HK-2 (cell line): ENCODE measurements around the gene UBQLN4.
"Not testable (repeated sequence)": the region's sequence is repeated elsewhere in the genome, so short reads cannot be mapped to it uniquely, and the experiment has no call there.

ENCODE experiments used
- DNase-seq: peaks from one replicate; pipeline ENCODE4 v3.0.0-alpha.2; 2018; ENCODE audit not compliant: unreplicated experiment

The UBQLN4 gene

DNA sequence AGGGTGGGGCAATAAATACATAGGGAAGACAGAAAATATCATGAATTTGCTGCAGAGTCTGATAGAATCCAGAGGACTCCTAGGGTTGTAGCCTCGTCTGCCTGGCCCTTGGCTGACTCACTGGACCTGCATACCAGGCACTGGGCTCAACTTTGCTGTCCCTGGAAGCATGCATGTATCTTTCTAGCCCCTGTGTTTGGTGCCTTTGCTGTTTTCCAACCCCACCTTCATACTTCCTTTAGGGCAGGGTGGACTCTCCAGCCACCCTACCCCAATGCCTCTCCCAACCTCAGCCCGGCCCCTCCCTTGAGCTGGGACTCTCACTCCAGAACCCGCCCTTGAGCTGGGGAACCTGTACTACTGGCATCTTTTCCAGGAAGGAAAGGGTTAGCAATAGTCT, 8.6 kb upstream of the UBQLN4 start:
- DNase-seq = no peak

- no peak for DNase-seq
Measured at GRCh38 chr1:156060937-156061636, 7.5 kb upstream of the UBQLN4 start, which contains the start of gene RAB25. RAB25 (plus strand) TSS chr1:156061160; CDS start chr1:156061401, 241 bp downstream.

DNA sequence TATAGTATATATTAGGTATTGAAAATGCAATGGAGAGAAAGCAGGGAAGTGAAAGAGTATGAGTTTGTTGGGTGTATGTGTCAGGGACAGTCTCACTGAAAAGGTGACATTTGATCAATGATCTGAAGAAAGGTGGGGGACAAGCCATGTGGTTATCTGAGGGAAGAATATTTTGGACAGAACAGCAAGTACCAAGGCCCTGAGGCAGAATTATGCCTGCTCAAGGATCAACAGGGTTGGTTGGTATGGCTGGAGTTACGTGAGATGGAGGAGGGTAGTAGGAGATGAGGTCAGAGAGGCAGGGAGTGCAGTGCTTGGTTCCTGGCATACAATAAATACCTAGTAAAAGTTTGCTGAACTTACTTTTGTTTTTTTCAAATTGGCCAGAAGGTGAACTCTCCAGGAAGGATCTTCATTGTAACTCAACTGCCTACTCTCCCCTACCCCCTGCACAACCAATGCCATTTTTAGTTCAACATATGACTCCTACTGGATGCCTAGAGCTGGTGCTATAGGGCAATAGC, 2.8 kb upstream of the UBQLN4 start:
- no peak for DNase-seq

- no peak for DNase-seq
Measured at GRCh38 chr1:156055281-156056048, 1.9 kb upstream of the UBQLN4 start.

DNA sequence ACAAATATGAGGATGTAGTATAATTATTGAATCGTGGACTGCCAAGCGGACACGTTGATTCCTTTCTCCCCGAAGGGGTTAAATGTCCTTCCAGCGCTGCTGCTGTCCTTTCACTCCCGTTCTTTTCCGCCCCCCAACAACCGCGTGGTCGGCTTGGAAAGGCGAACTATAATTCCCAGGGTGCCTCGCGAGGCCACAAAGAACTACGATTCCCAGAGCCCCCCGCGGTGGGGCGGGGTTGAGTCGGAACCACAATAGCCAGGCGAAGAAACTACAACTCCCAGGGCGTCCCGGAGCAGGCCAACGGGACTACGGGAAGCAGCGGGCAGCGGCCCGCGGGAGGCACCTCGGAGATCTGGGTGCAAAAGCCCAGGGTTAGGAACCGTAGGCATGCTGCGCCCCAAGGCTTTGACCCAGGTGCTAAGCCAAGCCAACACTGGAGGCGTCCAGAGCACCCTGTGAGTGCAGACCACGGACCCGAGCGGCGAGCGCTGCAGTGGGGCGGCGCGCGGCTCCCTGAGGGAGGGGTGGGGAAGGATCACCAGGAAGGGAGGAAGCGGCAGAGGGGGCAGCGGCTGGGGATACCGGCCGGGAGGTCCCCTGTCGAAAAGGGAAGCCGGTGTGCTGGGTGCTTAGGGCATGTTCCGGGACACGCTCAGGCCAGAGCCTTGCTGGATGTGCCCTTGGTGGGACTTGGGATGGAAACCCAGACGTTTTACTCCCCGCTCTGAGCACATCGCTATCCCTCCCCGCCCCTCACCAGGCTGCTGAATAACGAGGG, 1.1 kb upstream of the UBQLN4 start, which contains the start of gene LAMTOR2:
LAMTOR2 (plus strand) TSS at position 283 of the 781 bp plus-strand sequence; CDS start at position 391, 108 bp downstream.
- DNase-seq = peak; percentile 98

- DNase-seq = peak; percentile 58
Measured at GRCh38 chr1:156052862-156053767, 483 bp downstream of the UBQLN4 start.

- no peak for DNase-seq
Measured at GRCh38 chr1:156051011-156051725, 2.4 kb downstream of the UBQLN4 start.

DNA sequence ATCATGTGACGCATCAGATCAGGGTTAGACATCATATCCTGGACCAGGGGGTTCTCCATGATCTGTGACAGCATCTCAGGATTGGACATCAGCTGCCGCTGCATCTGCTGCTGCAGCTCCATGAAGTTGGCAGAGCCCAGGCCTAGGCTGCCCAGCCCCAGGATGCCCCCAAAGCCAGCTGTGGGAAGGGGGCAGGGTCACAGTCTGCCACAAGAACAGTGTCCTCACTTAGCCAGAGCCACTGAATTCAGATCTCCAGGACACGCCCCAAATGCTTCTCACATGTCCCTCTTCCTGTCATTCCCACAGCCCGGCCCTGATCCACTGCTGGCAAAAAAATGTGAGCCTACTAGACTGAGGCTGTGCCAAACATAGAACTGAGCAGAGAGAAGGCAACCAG, 3.2 kb downstream of the UBQLN4 start:
- DNase-seq = no peak

GRCh38 chr1:156048663-156049258, 4.8 kb downstream of the UBQLN4 start:
- DNase-seq = no peak

DNA sequence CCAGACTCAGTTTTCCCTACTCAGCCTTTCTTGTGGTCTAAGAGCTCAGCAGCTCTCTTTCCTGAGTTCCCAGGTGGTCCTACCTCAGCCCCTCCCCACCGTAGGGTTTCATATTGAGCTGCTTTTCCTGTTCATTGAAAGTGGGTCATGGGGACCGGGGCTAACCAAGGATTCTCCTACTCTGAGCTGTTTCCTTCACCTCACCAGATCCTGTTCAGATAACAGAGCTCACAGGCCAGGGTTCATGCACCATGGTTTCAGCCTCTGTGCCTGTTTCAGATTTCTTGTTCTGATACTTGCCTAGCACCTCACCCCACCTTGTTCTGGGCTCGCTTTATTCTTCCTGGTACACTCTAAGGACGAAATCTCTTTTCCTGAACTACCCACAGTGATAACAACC, 8.5 kb downstream of the UBQLN4 start:
- no peak for DNase-seq

GRCh38 chr1:156042828-156043227, 10.8 kb downstream of the UBQLN4 start:
- DNase-seq = no peak

- DNase-seq = not testable (repeated sequence)
Measured at GRCh38 chr1:156034991-156035390, 18.6 kb downstream of the UBQLN4 start.

- DNase-seq = no peak
Measured at GRCh38 chr1:156033011-156033410, 20.6 kb downstream of the UBQLN4 start.

DNA sequence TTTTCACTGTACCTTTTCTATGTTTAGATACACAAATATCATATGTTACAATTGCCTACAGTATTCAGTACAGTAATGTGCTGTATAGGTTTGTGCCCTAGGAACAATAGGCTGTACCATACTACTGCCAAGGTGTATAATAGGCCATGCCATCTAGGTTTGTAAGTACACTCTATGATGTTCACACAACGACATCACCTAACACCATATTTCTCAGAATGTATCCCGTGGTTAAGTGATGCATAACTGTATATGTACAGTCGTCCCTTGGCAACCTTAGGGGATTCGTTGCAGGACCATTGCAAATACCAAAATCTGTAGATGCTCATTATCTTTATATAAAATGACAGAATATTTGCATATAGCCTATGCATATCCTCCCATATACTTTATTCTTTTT, 27.0 kb downstream of the UBQLN4 start:
- DNase-seq = no peak

GRCh38 chr1:156025876-156026275, 27.7 kb downstream of the UBQLN4 start:
- no peak for DNase-seq

DNA sequence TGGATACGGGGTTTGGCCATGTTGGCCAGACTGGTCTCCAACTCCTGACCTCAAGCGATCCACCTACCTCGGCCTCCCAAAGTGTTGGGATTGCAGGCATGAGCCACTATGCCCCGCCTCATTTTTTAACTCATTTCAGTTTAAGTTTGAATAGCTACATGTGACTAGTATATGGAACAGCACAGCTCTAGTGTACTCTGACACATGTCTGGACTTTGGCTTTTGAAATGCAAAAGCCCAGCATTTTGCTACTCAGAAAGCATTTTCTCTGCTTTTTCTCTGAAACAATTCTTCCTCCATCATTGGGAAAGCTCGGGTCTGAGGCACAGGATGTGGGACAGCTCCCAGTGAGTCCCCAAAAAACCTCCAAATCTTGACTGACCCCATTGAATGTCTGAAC, 28.8 kb downstream of the UBQLN4 start:
- no peak for DNase-seq

DNA sequence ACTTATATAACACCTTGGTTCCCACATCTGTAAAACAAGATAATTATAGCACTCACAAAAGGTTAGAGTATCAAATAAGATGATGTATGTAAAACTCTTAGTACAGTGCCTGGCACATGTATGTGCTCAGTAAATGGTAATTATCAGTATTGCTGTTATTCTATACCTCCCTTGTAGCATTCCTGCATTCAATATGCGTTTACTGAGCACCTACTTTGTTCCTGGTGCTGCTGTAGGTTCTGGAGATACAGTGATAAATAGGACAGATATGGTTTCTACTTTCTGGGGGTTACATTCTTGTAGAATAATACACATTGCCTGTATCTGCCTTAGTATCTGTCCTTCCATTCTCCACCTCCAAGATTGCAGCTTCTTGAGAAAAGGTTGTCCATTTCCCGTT, 31.6 kb downstream of the UBQLN4 start:
- no peak for DNase-seq

- no peak for DNase-seq
Measured at GRCh38 chr1:156021093-156021428, 32.5 kb downstream of the UBQLN4 start.

- peak; percentile 84 for DNase-seq
Measured at GRCh38 chr1:156020293-156021092, 33.1 kb downstream of the UBQLN4 start, which contains the start of gene SSR2. SSR2 (minus strand) TSS chr1:156020951; CDS start chr1:156020167, 784 bp downstream.
